Neural cell (in vitro differentiated cells): ENCODE results near the gene F5. TPM values are rescaled to one million over a fixed set of nuclear protein-coding genes. Genes with fewer than 3 reads are reported as not detected.

ENCODE experiments used
- H2AFZ ChIP-seq: fragments of 200-600, 300-800 bp; sonication (generic), shearing (Covaris generic); 2 replicates; pipeline ENCODE4 v1.6.0; 2014; ENCODE audit warnings: low read depth, mild to moderate bottlenecking, antibody characterized with exemption, low read length, moderate library complexity
- H3F3A ChIP-seq: fragments of 200-600 bp; shearing (Covaris generic); 2 replicates; pipeline ENCODE4 v1.6.1; 2016; ENCODE audit warnings: mild to moderate bottlenecking, moderate library complexity, mixed read lengths, antibody characterized with exemption, low read length; ENCODE audit not compliant: insufficient read depth, poor library complexity, severe bottlenecking
- H3K27ac ChIP-seq: fragments of 200-600, 300-800 bp; sonication (generic), shearing (Covaris generic); 2 replicates; pipeline ENCODE4 v1.5.1; 2014; ENCODE audit warnings: mild to moderate bottlenecking, low read length, moderate library complexity
- H3K27me3 ChIP-seq: fragments of 300-800, 200-600 bp; sonication (generic), shearing (Covaris generic); 2 replicates; pipeline ENCODE4 v1.6.0; 2014; ENCODE audit warnings: mild to moderate bottlenecking, low read depth, low read length, moderate library complexity; ENCODE audit not compliant: insufficient read depth
- H3K36me3 ChIP-seq: fragments of 300-800, 200-600 bp; sonication (generic), shearing (Covaris generic); 2 replicates; pipeline ENCODE4 v1.5.1; 2014; ENCODE audit warnings: mild to moderate bottlenecking, antibody characterized with exemption, low read length, moderate library complexity; ENCODE audit not compliant: insufficient read depth
- H3K4me2 ChIP-seq: fragments of 300-800, 200-600 bp; sonication (generic), shearing (Covaris generic); 2 replicates; pipeline ENCODE4 v1.6.0; 2014; ENCODE audit warnings: mild to moderate bottlenecking, low read length
- H3K4me3 ChIP-seq: fragments of 300-800, 200-600 bp; sonication (generic), shearing (Covaris generic); 2 replicates; pipeline ENCODE4 v1.5.1; 2014; ENCODE audit warnings: mild to moderate bottlenecking, low read length, moderate library complexity
- H3K79me2 ChIP-seq: fragments of 200-600 bp; shearing (Covaris generic); replicated peaks from 2 replicates; pipeline ENCODE4 v1.6.0; 2014; ENCODE audit warnings: mild to moderate bottlenecking, low read length, moderate library complexity; ENCODE audit not compliant: insufficient read depth
- H3K9ac ChIP-seq: fragments of 300-800, 200-600 bp; sonication (generic), shearing (Covaris generic); 2 replicates; pipeline ENCODE4 v1.6.1; 2016; ENCODE audit warnings: mild to moderate bottlenecking, low read length, mixed read lengths
- H3K9me2 ChIP-seq: fragments of 200-600 bp; shearing (Covaris generic); 2 replicates; pipeline ENCODE4 v1.6.1; 2016; ENCODE audit warnings: mild to moderate bottlenecking, low read length, mixed read lengths; ENCODE audit not compliant: insufficient read depth
- H3K9me3 ChIP-seq: fragments of 200-600, 300-800 bp; sonication (generic), shearing (Covaris generic); 2 replicates; pipeline ENCODE4 v1.6.1; 2016; ENCODE audit warnings: mild to moderate bottlenecking, mixed run types, low read length, moderate library complexity, mixed read lengths
- H4K20me1 ChIP-seq: fragments of 200-600 bp; shearing (Covaris generic); 2 replicates; pipeline ENCODE4 v1.6.1; 2016; ENCODE audit warnings: mild to moderate bottlenecking, mixed run types; ENCODE audit not compliant: insufficient read depth
- EP300 ChIP-seq: fragments of 450-650 bp; conservative IDR thresholded peaks from 2 replicates; pipeline ENCODE4 v1.6.1; 2014; ENCODE audit warnings: antibody characterized with exemption, mild to moderate bottlenecking, moderate library complexity; ENCODE audit not compliant: poor library complexity, severe bottlenecking
- EZH2 ChIP-seq: fragments of 200-600, 300-800 bp; shearing (Covaris generic), sonication (generic); IDR thresholded peaks from 2 replicates; pipeline ENCODE4 v1.6.1; 2014; ENCODE audit warnings: antibody characterized with exemption, low read length, borderline replicate concordance, mild to moderate bottlenecking; ENCODE audit not compliant: insufficient read depth, poor library complexity, severe bottlenecking
- MXI1 ChIP-seq: fragments of 450-650 bp; conservative IDR thresholded peaks from 2 replicates; pipeline ENCODE4 v1.6.1; 2014; ENCODE audit warnings: antibody characterized with exemption, mild to moderate bottlenecking; ENCODE audit not compliant: poor library complexity, severe bottlenecking
- POLR2AphosphoS5 ChIP-seq: IDR thresholded peaks from 2 replicates; pipeline ENCODE4 v1.6.1; 2012
- RAD21 ChIP-seq: fragments of 450-650 bp; conservative IDR thresholded peaks from 2 replicates; pipeline ENCODE4 v1.6.1; 2014; ENCODE audit warnings: antibody characterized with exemption, mild to moderate bottlenecking, moderate library complexity
- REST ChIP-seq: IDR thresholded peaks from 2 replicates; pipeline ENCODE4 v1.6.1; 2012; ENCODE audit warnings: borderline replicate concordance
- SMC3 ChIP-seq: fragments of 450-650 bp; conservative IDR thresholded peaks from 2 replicates; pipeline ENCODE4 v1.6.1; 2014; ENCODE audit warnings: antibody characterized with exemption, mild to moderate bottlenecking, moderate library complexity; ENCODE audit not compliant: poor library complexity
- TAF1 ChIP-seq: IDR thresholded peaks from 2 replicates; pipeline ENCODE4 v1.6.1; 2012; ENCODE audit warnings: low read depth
- polyA plus RNA-seq: library from polyadenylated mRNA; depleted of rRNA; stranded (reverse); fragments of >200 nt; gene quantifications from 2 replicates; pipeline ENCODE4 v1.2.3, GENCODE V29; 2014
- TF ChIP-seq, protein P1 (sequence below): fragments of 450-650 bp; IDR thresholded peaks from 2 replicates; pipeline ENCODE4 v1.5.1; 2014; ENCODE audit warnings: antibody characterized with exemption, mild to moderate bottlenecking, moderate library complexity; ENCODE audit not compliant: poor library complexity, severe bottlenecking

Gene F5
- polyA plus RNA-seq, 1 donor from 2014 or later = not detected

GRCh38 chr1:169529068-169529642, 57.1 kb downstream of the F5 start:
- Histone ChIP-seq H3K79me2 (no peaks in the 10 kb centered on the region), H3K4me3 (no peak overlapping the region), H3K9me3 (no peaks in the 10 kb centered on the region), H3K36me3 (no peaks in the 10 kb centered on the region), H3F3A (no peaks in the 10 kb centered on the region), H3K27me3 (no peaks in the 10 kb centered on the region), H2AFZ (no peak overlapping the region), H4K20me1 (no peaks in the 10 kb centered on the region), H3K27ac (no peak overlapping the region), H3K9ac (no peak overlapping the region), H3K4me2 (no peak overlapping the region), H3K9me2 (no peaks in the 10 kb centered on the region)
- TF ChIP-seq REST = no peak
- no peak for TF ChIP-seq TAF1
- TF ChIP-seq, protein P1, sequence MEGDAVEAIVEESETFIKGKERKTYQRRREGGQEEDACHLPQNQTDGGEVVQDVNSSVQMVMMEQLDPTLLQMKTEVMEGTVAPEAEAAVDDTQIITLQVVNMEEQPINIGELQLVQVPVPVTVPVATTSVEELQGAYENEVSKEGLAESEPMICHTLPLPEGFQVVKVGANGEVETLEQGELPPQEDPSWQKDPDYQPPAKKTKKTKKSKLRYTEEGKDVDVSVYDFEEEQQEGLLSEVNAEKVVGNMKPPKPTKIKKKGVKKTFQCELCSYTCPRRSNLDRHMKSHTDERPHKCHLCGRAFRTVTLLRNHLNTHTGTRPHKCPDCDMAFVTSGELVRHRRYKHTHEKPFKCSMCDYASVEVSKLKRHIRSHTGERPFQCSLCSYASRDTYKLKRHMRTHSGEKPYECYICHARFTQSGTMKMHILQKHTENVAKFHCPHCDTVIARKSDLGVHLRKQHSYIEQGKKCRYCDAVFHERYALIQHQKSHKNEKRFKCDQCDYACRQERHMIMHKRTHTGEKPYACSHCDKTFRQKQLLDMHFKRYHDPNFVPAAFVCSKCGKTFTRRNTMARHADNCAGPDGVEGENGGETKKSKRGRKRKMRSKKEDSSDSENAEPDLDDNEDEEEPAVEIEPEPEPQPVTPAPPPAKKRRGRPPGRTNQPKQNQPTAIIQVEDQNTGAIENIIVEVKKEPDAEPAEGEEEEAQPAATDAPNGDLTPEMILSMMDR = no peak
- TF ChIP-seq EP300 = no peak
- TF ChIP-seq MXI1 = no peak
- TF ChIP-seq SMC3 = no peak
- TF ChIP-seq POLR2AphosphoS5 = no peak
- TF ChIP-seq EZH2 = no peak

GRCh38 chr1:169528215-169529067, 57.8 kb downstream of the F5 start:
- H3K27ac ChIP-seq = no peak overlapping the region
- H3K9me2 ChIP-seq = no peaks in the 10 kb centered on the region
- H4K20me1 ChIP-seq = no peaks in the 10 kb centered on the region
- H3K4me2 ChIP-seq = no peak overlapping the region
- H3F3A ChIP-seq = no peaks in the 10 kb centered on the region
- H3K9me3 ChIP-seq = no peaks in the 10 kb centered on the region
- no peaks in the 10 kb centered on the region for H3K36me3 ChIP-seq
- no peaks in the 10 kb centered on the region for H3K27me3 ChIP-seq
- no peak overlapping the region for H2AFZ ChIP-seq
- no peak for TF ChIP-seq SMC3
- no peak for TF ChIP-seq TAF1
- no peak for TF ChIP-seq EP300
- no peak for TF ChIP-seq MXI1
- TF ChIP-seq RAD21 = no peak
- no peak for TF ChIP-seq EZH2
- no peak for TF ChIP-seq REST
- TF ChIP-seq POLR2AphosphoS5 = no peak
- TF ChIP-seq, protein P1 = no peak
- H3K4me3 ChIP-seq = no peak overlapping the region
- no peaks in the 10 kb centered on the region for H3K79me2 ChIP-seq
- H3K9ac ChIP-seq = no peak overlapping the region
